NCI-H510A (cell line): ENCODE measurements around the gene CARD8.

Experiments used
- DNase-seq: peaks from one replicate; lab custom pipeline; 2025; lab: John Stamatoyannopoulos, UW

CARD8 gene

DNA sequence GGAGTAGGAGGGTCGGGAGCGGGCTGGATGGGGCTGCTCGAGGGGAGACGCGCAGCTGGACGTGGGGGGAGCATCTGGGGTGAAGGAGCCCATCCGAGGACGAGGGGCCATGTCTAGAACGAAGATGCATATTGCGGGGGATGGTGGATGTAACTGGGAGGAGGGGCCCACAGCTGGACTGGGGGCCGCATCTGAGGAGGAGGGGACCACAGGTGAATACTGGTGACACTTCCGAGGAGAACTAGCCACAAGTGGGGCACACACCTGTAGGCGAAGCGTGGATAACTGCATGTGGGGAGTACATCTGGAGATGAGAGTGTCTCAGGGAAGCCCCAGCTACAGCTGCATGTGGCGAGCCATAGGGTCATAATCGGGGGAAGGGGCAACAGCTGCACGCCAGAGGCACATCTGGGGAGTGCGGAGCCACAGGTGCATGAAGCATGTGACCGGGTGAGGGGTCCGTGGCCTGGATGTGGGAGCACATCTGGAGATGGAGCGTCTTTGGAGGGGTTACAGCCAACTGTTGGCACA lies 84.8 kb downstream of the CARD8 start:
- DNase-seq, result no peak

GRCh38 chr19:48169939-48170803 lies 85.5 kb downstream of the CARD8 start, which contains the start of the genes LIG1 and ZSWIM9:
TSS of gene LIG1 (minus strand) at chr19:48170344. CDS start at chr19:48165566, 4,778 bp downstream.
TSS of gene ZSWIM9 (plus strand) at chr19:48170680. CDS start at chr19:48171803, 1,123 bp downstream.
- DNase-seq, result peak; percentile 92

DNA sequence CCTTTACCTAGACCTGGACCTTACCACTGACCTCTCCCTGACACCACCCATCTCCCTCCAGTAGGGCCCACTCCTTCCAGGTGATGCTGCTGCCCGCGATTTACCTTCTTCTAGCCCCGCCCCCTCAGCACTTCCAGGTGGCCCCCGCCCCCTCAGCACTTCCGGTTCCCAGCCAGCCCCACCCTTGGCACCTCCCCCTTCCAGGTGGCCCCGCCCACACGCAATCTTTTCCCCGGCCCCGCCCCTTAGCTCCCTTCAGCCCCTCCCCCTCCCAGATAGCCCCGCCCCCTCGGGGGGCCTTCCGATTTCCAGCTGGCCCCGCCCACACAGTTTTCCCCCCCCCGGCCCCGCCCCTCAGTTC lies 86.2 kb downstream of the CARD8 start:
- DNase-seq, result peak; percentile 74

DNA sequence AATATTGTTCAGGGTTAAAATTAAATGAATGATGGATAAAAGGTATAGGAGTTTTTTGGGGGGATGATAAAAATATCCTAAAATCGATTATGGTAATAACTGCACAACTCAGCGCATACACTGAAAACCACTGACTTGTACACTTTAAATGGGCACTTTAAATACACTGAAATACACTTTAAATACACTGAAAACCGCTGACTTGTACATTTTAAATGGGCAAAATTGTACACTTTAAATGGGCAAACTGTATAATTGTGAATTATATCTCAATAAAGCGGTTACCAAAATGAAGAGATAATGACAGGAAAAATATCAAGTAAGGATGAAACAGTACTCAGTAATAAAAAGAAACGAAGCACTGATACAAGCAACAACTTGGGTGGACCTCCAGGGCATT lies 87.0 kb downstream of the CARD8 start:
- DNase-seq, result no peak

DNA sequence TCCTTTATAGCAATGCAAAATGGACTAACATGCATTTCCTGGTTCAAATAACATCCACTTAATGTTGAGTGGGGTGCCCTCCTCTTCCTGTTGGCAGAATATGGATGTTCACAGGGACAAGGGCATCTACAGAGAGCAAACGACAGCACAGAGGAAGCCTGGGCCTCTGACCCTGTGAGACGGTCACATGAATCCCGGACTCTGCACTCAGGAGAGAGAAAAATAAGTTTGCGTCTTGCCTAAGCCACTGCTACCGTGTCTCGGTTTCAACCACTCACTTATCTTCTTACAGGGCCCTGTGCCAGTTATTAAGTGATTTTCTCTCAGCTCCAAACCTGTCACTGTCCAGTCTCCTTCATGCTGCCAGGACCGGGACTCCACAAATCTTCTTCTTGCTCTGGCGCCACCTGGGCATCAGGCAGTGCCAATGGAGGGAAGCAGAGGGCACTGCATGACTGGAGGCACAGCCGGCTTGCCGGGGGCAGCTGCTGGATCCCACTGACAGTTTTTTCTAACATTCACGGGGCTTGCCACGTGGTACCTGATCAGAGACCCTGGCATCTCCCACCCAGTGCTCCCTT lies 97.4 kb downstream of the CARD8 start:
- no peak for DNase-seq
